CD4-positive, alpha-beta T cell treated with Interferon gamma for 1 hour (primary cell): ENCODE results near the gene PDE11A.

Source experiments
- DNase-seq: peaks from one replicate; pipeline ENCODE4 v3.0.0-alpha.2; 2020

PDE11A gene

DNA sequence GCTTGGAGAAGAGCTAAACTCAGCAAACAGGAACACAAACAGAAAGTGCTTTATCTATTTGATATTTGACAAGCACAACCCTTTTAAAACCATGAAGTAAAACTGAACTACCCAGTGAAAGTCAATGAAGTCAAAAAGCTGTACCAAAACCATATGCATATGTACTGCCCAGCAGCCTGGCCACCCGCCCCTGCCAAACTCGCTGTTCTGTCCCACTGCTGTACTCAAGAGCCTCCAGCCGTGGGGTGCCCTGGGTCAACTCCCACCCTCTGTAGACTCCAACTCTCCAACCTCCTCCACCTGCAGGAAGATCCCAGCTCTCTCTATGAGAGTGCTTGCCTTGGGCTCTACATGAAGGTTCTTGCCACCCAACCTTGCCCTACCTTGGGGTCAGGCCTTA is 411.8 kb downstream of the PDE11A start:
- no peak for DNase-seq

GRCh38 chr2:177658309-177658708 is 414.3 kb downstream of the PDE11A start:
- no peak for DNase-seq

DNA sequence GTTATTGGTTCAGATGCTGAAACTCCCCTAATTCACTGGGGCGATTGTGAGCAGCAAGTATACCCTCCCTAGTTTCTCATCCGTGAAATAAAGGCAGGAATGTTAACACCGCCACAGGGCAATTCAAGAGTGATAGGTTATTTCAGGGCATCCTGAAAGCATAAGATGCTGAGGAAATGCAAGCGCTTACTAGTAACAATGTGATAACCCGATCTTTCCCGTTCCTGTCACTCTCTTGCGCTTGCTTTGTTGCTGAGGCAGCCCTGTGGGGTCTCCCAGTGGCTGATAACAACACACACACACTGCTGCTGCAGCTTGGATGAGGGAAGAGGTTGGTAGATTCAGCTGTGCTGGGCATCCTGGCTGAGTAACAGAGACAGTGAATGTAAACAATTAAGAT is 420.7 kb downstream of the PDE11A start:
- DNase-seq: no peak

DNA sequence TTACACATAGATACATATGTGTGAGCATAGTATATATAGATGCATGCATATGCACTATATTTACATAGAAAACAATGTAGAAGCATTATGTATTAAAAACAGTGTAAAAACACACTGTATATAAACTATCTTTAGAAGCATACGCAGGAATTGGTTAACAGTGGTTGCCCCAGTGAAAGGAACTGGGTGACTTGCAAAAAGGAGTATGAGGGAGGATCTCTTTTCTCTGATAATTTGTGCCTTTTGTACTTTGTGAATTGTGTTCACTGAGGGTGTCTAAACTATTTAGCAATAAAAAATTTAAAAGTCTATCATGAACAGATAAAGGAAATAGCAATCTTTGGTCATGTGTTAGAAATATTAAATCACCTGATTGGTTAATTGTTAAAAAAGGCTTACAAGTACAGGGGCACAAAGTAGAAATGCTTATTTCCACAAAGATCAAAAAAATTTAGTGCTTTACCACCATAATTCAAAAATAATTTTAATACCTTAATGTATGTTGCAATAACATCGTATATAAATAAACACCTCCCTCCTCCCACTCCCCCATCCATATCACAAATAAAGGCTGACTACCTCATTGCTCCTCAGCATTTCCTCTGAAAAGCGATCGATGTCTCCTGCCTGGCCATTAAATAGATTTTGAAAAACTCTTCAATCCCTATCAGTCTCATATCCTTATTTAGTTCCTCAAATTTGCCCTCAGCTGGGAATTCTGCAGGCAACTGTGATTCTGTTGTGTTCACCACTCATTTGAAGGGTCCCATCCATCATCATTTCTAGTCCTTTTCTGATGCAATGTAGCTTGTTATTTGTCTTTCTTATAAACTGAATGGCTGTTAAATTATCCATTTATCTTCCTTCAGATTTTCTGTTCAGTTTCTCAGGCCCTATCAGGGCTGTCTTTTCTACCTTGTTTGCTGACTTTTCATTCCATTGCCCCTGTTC is 422.7 kb downstream of the PDE11A start:
- DNase-seq: no peak

DNA sequence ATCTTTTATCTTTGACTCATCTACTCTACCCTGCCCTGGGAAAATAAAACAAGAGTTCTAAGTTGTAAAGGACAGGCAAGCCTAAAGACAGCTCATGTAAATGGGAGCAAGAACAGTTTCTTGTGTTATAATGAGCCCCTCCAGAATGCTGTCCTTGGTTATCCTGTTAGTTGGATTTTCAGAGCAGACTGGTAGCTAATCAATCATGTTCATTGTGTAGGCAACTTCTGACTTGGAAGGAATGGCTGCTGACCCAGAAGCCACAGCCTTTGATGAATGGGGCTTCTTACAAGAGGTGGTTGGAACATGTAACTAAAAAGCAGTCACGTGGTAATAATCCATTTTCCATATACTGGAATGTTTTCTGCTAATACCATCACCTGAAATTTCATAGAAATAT is 425.8 kb downstream of the PDE11A start:
- DNase-seq: no peak

DNA sequence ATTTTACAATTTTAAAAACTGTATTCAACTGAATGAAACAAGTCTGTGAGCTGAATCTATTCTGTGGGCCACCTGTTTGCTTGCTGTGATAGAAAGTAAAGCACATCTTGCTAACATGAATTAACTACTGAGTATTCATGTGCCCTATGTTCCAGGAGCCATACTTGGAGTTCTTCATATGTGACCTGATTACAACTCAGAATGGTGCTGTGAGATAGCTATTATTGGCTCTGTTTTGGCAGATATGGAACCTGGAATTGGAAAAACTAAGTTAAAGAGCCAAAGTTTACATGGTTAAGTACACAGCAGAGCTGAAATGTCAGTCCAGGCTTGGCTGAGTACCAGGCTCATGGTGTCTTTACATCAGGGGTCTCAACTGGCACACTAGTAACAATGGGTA is 426.3 kb downstream of the PDE11A start:
- no peak for DNase-seq

GRCh38 chr2:177641331-177641730 is 431.2 kb downstream of the PDE11A start:
- DNase-seq: no peak

DNA sequence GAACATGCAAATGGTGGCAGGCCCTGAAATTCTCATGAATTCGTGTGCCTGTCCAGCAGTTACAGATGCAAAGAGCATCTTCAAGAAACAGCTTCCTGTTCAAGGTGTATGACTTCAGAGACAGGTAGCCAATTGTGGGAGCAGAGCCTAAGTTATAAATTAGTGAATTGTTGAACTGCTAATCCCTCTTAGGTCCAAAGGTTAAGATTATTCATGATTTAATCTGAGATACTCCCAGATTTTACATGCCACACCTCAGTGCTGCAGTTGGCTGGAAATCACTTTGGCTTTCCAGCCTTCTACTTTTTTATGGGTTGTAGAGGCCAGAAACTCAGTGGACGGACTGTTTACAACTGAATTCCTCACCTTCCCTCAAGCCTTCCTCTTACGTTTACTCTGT is 432.2 kb downstream of the PDE11A start:
- no peak for DNase-seq

DNA sequence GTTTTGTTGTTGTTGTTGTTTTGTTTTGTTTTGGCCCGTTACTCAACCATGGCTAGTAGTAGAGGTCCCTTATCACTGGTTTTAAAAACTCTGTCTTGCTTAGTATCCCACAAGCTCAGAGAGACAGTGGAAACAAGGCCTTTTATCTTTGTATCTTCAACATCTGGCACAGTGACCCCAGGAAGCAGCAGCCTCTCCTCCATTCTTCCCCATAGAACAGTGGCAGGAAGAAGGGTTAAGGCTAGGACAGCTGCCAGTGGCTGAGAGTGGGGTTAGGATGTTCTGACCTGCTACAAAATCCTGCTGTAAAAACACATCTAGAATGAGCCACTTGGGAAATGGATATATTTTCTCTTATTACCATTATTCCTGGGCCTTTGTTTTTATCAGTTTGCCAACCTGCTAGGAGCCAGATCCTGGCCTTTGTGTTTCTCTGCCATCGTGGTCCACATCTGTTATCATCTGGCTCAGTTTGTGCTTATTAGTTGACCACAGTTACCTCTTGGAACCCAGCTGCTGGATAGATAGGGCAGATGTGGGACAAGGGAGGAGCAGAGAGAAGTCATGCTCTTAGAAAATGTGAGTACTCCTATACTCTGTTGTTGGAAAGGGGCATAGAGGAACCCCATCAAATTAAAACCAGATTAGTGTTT is 433.2 kb downstream of the PDE11A start:
- no peak for DNase-seq

DNA sequence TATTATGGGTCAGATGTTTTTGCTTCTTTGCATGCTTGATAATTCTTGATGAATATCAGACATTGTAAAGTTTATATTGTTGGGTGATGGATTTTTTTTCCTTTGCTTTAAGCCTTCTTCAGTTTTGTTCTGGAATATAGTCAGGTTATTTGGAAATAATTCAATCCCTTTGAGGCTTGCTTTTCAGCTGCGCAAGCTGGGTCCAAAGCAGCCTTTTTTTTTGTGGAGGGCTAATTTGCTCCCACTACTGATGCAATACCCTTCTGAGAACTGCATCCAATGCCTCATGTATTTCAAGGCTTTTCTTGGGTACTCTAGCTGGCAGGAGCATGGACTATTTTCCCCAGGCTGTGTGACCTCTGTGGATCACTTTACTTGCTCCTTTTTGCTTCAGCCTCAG is 434.1 kb downstream of the PDE11A start:
- no peak for DNase-seq

DNA sequence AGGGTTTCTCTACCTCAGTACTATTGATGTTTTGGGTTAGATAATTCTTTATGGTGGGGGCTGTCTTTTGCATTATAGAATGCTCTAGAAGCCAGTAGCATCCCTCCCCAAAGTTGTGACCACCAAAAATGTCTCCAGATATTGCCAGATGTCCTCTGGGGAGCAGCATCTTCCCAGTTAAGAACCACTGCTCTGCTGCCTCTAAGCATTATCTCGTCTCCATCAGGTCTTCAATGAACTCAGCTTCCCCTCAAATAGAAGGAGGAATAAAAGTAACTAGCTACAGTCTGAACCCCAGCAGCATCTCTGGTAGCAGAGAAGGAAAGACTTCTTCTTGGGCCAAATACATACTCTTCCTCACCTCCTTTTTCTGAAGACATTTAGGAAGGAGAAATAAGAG is 435.9 kb downstream of the PDE11A start:
- DNase-seq: no peak

GRCh38 chr2:177635696-177636095 is 436.9 kb downstream of the PDE11A start:
- DNase-seq: no peak

GRCh38 chr2:177633910-177634294 is 438.7 kb downstream of the PDE11A start:
- no peak for DNase-seq

GRCh38 chr2:177633111-177633510 is 439.5 kb downstream of the PDE11A start:
- no peak for DNase-seq

GRCh38 chr2:177631680-177632079 is 440.9 kb downstream of the PDE11A start:
- no peak for DNase-seq

DNA sequence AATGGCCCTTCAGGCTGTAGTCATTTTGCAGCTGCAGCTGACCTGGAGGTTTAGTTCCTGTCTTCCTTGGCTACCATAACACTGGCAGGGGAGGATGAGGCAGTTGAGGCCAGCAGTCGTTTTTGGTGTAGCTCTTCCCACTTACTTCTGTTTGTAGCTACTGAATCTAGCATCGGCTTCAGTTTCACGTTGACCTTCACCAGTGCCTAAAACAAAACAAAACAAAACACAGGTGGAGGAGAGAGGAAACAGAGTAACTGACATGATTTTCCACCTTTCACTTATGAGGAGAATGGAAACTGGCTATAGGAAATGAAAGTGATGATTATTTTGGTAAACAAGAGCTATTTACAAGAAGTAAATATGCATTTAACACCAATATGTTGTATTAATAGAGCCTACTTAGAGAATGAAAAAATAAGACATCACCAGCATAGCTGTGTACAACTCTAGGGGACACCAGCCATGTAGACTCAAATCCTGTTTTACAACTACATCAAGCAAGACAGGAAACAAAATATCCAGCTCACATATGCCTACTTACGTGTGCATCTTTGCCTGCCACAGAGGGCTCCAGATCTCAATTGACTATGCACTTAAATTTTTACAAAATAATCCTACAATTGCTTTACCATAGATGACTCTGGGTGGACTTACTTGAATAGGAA is 443.1 kb downstream of the PDE11A start:
- no peak for DNase-seq

GRCh38 chr2:177628831-177629230 is 443.7 kb downstream of the PDE11A start:
- no peak for DNase-seq

DNA sequence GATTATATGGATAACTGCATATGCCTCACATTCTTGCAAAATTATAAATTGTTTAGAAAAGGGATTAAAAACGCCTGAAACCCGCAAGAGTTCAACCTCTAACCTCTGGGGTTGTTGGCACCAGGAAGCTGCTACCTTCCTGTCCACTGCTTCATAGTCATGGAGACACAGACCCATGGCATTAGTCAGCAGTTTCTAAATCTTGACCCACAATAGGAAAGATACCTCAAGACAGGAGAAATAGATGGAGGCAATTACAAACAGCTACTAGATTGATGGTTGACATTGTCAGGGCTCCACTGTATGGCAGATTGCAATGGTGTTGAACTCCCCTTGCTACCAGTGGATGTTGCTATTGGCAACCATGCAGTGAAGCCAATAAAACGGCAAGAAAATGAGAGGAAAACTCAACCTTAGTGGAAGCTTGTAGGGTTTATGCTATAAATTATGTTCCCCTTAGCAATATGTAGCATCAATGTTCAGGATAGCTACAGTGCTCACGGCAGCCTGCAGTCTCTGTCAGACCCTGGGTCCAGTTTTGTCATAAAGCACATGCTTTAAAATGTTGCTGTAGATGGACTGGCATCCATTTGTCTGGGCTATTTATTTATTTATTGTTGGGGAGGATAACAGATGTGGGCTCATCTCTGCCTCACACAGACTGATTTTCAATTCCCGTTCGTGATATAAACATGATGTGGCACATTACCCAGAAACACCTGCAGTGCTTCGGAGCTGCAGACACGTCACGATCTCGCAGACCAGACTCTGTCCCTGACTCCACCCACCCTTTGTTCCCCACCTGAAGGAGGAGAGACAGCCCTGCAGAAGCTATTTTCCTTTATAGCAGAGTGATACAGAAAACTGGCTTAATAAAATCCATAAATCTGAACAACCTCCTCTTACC is 446.6 kb downstream of the PDE11A start:
- no peak for DNase-seq

DNA sequence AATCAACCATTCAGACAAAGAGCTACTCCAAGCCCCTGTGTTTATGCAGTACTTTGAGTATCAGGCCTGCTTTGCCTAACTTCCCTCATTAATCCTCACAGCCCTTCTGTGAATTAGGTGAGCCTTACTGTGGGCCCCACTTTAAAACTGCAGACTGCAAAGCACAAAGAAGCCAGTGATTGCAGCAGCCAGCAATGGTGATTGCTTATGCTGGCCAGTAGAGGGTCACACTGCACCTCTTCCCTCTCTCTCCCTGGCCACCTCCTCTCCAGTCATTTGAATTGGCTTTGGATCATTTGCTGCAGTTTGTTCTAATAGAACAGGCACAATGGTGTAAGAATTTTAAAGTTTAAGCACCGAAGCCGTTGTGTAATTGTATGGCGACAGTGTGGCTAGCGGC is 450.1 kb downstream of the PDE11A start:
- no peak for DNase-seq

DNA sequence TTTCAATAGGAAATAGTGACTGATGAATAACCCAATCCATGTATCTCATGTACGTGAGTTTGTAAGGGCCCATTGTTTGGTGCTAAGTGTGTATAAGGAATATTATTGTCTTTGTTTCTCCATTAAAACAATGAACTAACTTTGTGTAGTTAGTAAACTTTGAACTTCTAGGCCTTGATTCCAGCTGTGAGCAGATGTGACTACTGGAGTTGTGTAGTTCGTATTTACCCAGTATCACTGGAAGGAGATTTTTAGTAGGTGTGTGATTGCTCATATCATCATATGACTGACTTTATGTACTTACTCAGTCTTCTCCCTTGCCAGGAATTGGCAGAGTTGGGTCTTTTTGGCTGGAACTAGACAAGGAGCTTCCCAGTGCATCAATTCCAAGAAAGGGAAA is 452.6 kb downstream of the PDE11A start:
- no peak for DNase-seq

- no peak for DNase-seq
These were observed 453.1 kb downstream of the PDE11A start for GRCh38 chr2:177619461-177619860.
